GM19463 (cell line): ENCODE measurements around the gene SERPINH1.
"Not testable (repeated sequence)": the region's sequence is repeated elsewhere in the genome, so short reads cannot be mapped to it uniquely, and the experiment has no call there.

Experiments used
- ATAC-seq: cut with Tn5 transposase; IDR thresholded peaks from one replicate; pipeline ENCODE4 v1.9.1; 2021; ENCODE audit warnings: mild to moderate bottlenecking, moderate library complexity; ENCODE audit not compliant: unreplicated experiment

SERPINH1 gene

GRCh38 chr11:75572744-75573143 is 10.7 kb downstream of the SERPINH1 start:
- no peak for ATAC-seq

DNA sequence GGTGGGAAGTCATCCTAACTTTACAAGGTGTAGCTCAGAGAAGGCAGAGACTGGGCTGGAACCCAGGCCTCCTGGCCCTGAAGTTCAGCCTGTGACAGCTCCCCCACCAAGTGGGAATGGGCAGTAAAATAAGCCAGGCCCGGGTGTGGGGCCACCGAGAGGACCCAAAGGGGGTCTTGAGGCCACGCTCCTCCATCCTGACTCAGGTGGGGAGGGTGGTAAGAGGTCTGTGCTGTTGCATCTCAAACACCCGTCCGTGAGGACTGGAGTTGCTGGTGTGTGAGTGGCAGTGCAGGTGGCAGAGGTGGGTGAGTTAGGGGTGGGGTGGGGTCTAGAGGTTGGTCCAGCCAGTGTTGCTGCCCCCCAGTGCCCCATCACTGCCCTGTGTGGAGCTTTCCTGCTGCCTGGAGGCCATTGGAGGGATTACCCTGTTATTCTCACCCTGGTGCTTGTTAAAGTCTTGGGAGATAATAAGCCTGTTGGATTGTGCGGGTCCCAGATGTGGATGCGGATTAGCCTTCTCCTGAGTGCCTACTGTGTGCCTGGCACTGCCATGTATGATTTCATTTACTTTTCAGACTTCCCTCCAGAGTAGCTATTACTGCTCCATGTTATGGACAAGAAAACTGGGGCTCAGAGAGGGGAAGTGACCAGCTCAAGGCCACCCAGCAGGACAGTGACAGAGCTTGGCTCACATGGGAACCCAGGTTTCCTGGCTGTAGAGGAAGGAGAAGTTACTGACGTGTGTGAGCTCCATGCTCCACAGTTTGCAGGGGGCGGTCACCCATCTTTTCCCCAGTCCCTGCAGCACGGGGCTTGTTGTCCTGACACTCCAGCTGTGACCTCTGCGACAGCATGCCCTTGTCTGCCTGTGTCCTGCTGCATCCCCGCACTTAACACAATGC is 12.9 kb downstream of the SERPINH1 start:
- ATAC-seq = no peak

GRCh38 chr11:75576017-75576416 is 14.0 kb downstream of the SERPINH1 start:
- no peak for ATAC-seq

- no peak for ATAC-seq
Measured at GRCh38 chr11:75576499-75576918, 14.5 kb downstream of the SERPINH1 start.

DNA sequence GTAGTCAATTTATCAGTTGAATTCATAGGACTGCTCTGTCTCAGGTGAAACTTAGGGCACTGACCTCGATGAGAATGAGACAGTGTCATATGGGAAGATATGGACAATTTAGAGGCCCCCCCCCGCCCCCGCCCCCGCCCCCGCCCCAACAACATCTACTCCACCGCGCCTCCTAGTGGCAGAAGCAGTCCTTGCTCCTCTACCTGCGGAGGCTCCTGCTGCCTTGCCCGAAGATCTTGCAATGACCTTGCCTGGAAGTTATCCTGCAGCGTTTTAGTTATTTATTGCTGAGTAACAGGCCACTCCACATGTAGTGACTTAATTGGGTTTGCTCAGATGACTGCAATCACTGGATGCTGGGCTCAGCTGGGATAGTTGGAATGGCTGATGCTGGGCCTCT is 15.2 kb downstream of the SERPINH1 start:
- ATAC-seq = no peak

- ATAC-seq = no peak
Measured at GRCh38 chr11:75578977-75579376, 16.9 kb downstream of the SERPINH1 start.

DNA sequence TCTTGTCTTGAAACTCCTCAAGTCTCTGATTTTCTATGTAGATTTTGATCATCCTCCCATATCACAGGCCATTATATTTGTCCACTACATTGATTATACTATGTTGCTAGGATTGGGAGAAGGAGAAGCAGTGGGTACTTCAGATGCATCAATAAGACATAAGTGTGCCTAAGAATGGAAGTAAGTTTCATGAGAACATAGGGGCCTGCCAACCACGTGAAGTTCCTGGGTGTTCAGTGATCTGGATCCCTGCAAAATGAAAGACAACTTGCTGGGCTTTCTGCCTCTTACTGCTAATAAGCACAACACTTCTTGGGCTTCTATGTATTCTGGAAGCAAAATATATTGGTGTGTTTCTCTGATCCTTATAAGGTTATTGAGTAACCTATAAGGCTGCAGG is 17.8 kb downstream of the SERPINH1 start:
- no peak for ATAC-seq

DNA sequence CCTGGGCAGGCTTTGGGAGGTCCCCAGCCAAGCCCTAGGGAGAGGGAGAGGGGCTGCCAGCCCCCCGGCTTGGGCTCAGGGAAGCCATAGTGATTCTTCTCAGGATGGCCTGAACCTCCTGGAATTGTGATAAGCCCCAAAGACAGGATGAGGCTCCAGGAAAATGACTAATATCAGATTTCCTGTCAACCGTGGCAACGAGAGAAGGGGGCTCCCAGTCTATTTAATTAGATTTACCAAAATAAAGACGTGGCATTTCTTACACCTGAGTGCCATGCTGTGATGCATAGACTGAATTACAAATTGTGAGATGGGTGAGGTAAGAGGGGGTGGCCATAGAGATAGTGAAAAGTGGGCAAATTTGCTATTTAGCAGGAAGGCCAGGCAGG is 20.4 kb downstream of the SERPINH1 start:
- no peak for ATAC-seq

DNA sequence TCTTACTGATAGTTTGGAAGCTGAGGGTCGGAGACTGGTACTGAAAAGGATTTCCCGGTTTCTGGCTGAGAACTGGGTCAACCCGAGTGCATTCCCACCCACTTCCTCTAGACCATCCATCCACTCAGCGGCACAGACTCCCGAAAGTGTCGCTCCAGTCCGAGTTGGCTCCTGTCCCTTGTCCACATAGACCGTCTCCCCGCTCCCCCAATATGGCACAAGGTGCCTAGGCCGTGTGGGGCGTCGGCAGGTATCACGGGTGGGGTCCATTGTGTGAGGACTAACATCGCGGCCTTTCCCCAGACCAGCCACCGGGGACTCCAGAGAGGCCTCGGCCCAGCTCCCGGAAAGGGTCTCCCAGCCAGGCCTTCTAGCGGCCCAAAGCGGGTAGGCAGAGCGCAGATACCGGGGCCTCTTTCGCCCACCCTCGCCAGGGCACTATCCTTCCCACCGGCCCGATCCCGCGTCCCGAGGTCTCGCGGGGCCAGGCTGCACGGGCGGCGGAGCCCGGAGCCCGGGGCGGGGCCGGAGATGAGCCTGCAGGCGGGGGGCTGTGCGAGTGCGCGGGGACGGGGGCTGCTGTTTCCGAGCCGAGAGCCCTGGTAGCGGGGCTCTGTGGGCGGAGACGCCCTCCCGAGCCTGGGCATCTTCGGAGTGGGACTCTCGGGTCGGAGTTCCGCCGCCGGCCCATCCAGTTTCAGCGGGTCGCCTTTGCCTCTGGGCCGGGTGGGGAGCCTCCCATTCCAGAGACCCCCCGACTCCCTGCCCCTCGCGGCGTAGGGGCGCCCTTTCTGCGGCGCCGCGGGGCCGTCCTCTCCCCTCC is 21.1 kb downstream of the SERPINH1 start:
- peak; percentile 90 for ATAC-seq

- ATAC-seq = peak; percentile 24
Measured at GRCh38 chr11:75583718-75584658, 21.9 kb downstream of the SERPINH1 start.

DNA sequence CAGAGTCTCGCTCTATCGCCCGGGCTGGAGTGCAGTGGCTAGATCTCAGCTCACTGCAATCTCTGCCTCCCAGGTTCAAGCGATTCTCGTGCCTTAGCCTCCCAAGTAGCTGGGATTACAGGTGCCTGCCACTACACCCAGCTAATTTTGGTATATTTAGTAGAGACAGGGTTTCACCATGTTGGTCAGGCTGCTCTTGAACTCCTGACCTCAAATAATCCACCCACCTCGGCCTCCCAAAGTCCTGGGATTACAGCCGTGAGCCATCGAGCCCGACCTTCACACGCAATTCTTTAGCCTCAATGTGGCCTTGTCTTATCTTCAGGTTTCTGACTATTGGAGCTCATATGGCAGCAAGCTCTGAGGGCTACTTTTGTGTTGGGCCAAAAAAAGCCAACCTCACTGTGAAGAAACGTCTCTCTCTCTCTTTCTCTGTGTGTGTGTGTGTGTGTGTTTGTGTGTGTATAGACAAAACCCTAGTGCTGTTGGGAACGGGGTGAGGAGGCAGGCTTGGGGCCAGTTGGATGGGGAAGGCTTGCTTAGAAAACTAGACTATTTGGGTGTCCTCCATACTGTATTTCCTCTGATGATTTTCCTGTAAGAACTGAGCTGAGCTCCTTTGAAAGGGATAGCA is 22.7 kb downstream of the SERPINH1 start:
- ATAC-seq = not testable (repeated sequence)

- no peak for ATAC-seq
Measured at GRCh38 chr11:75585293-75585670, 23.2 kb downstream of the SERPINH1 start.

GRCh38 chr11:75586395-75586794 is 24.3 kb downstream of the SERPINH1 start:
- no peak for ATAC-seq

DNA sequence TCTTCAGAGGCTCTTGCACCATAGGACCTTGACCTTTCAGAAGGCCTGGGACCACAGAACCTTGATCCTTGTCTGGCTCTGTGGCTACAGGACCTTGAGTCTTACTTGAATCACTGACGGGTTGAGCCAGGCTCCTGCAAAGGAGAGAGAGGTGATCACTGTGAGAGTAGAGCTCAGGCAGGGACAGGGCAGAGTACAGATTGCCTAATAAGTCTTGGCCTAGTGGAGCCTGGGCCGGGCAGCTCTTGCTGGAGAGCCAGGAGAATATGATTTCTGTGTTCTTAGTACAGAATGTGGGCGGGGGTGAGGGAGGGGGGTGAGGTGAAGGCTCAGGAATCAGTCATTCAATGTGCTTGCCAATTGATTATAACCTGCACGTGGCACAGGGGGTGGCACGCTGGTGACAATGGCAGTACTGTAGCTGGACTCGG is 26.0 kb downstream of the SERPINH1 start:
- ATAC-seq = no peak

DNA sequence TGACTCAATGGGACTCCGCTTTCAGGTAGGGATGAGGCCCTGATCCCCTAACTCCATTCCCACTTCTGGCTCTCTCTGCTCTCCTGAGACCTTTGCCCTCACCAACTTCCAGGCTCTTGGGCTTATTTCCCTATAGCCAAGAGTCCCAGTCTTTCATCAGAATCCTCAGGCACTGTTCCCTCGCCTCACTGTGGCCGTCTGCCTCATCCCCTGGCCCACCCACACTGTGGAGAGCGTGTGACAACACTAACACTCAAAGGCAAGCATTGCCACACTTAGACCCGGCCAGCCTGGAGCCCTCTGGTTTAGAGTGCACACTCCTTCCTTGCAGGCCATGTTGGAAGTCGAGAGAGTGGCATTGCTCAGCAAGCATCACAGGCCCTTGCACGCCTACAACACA is 27.0 kb downstream of the SERPINH1 start:
- no peak for ATAC-seq

- no peak for ATAC-seq
Measured at GRCh38 chr11:75589933-75590332, 27.9 kb downstream of the SERPINH1 start.

DNA sequence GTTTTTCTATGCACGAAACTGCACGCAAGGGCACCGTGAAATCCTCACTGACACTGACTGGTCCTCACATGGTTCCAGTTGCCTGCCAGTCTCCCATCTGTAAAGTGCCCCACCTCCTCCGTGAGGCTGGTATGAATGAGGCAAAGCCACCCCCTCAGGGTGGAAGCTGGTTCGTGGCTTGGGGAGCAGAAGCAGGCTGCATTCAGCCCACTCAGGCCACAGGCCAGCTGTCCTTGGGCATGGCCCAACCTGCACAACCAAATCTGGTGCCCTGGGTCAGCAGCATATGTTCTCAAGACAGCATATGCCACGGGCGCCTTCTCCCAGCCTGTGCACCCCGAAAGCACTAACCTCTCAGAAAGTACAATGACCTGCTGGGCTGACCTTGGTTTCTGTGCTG is 29.3 kb downstream of the SERPINH1 start:
- no peak for ATAC-seq

GRCh38 chr11:75591966-75592365 is 29.9 kb downstream of the SERPINH1 start:
- ATAC-seq = no peak

GRCh38 chr11:75592715-75593114 is 30.7 kb downstream of the SERPINH1 start:
- ATAC-seq = no peak

- ATAC-seq = no peak
Measured at GRCh38 chr11:75593286-75593915, 31.3 kb downstream of the SERPINH1 start.
